ENCODE results near the gene CDKL1.
"Not testable (repeated sequence)": the region's sequence is repeated elsewhere in the genome, so short reads cannot be mapped to it uniquely, and the experiment has no call there.

Gene CDKL1

DNA sequence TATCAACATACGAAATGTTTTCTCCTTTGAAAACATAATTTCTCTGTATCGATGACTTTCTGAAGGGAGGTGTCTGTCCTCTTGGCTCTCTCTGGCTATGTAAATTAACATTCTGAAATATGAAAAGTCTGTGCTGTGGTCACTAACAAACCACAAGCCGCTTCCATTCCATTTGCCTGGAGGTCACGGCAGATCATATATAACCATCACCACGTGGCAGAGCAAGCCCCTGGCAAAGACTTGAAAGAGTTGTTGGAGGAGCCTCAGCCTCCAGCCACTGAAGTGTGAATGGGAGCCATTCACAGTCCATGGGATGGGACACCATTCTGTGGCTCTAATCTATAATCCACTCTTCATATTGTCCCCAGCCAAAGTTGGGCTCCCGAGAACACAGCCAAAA, 39.6 kb downstream of the CDKL1 start:
- no peak for DNase-seq (ENCODE audit: low read depth, low spot score)

GRCh38 chr14:50356283-50356682, 40.4 kb downstream of the CDKL1 start:
- not testable (repeated sequence) for DNase-seq (ENCODE audit: low read depth, low spot score)

- DNase-seq (ENCODE audit: low read depth, low spot score): no peak
Observed at GRCh38 chr14:50355692-50356091, 41.0 kb downstream of the CDKL1 start.

GRCh38 chr14:50354527-50354926, 42.2 kb downstream of the CDKL1 start:
- DNase-seq (ENCODE audit: low read depth, low spot score): no peak

DNA sequence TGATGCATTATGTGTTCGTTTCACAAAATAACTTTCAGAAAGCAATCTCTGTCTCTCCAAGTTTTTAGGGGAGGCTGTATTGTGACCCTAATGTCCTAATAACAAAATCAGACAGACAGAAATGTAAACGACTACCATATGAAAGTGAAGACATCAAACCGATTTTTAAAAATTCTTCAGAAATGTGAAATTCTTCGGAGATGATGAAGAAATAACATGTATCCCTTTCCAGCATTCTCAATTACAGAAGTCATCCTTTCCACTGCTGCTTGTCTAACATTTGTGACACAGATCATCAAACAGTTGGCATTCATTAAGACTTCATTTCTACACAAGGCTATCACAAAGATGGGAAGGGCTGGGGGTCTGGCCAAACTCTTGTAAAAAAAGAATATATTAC, 43.6 kb downstream of the CDKL1 start:
- DNase-seq (ENCODE audit: low read depth, low spot score): no peak

- DNase-seq (ENCODE audit: low read depth, low spot score): no peak
Observed at GRCh38 chr14:50352584-50352983, 44.1 kb downstream of the CDKL1 start.

DNA sequence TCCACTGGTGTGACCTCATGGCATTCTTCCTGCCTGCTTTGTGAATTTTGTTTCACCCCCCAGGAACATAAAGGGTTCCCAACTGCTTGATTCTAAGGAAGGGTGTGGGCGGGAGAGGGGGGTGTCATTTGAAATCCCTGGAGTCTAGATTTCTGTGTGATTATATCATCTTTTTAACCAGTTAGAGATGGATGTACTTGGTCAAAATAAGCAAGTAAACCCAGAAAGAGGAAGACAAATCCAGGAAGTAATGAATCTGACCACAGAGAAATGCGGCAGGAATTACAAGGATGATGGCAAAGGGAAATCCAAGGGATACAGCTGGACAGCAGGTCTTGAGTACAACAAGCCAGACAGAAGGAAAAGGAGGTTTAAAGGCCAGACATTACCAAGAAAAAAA, 45.7 kb downstream of the CDKL1 start:
- DNase-seq (ENCODE audit: low read depth, low spot score): no peak

GRCh38 chr14:50348933-50349332, 47.7 kb downstream of the CDKL1 start:
- no peak for DNase-seq (ENCODE audit: low read depth, low spot score)

- no peak for DNase-seq (ENCODE audit: low read depth, low spot score)
Observed at GRCh38 chr14:50347521-50347920, 49.2 kb downstream of the CDKL1 start.

GRCh38 chr14:50345846-50346422, 50.7 kb downstream of the CDKL1 start:
- no peak for DNase-seq (ENCODE audit: low read depth, low spot score)

GRCh38 chr14:50344876-50345563, 51.7 kb downstream of the CDKL1 start:
- DNase-seq (ENCODE audit: low read depth, low spot score): no peak

DNA sequence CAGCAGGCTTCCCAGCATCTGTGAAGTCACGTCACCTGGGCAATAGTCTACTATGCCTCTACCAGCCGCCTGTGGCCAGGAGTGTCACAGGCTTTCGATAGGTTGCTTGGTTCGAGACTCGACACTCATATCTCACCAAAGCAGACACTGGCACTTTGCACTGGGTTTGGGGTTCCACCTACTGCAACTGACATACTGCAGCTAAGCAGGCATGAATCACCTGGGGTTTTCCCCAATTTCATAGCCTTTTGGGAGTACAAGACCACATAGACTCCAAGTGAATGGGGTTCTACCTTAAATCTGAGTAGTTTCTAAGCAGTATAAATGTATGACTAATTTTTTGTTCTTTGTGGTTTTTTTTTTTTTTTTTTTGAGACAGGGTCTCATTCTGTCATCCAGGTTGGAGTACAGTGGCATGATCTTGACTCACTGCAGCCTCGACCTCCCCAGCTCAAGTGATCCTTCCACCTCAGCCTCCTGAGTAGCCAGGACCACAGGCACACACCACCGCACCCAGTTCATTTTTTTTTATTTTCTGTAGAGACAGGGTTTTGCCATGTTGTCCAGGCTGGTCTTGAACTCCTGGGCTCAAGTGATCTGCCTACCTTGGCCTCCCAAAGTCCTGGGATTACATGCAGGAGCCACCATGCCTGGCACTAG, 52.4 kb downstream of the CDKL1 start:
- peak; percentile 35 for DNase-seq (ENCODE audit: low read depth, low spot score)

GRCh38 chr14:50343434-50343833, 53.2 kb downstream of the CDKL1 start:
- no peak for DNase-seq (ENCODE audit: low read depth, low spot score)

GRCh38 chr14:50342221-50343078, 54.2 kb downstream of the CDKL1 start:
- DNase-seq (ENCODE audit: low read depth, low spot score): no peak

GRCh38 chr14:50340963-50341362, 55.7 kb downstream of the CDKL1 start:
- no peak for DNase-seq (ENCODE audit: low read depth, low spot score)

DNA sequence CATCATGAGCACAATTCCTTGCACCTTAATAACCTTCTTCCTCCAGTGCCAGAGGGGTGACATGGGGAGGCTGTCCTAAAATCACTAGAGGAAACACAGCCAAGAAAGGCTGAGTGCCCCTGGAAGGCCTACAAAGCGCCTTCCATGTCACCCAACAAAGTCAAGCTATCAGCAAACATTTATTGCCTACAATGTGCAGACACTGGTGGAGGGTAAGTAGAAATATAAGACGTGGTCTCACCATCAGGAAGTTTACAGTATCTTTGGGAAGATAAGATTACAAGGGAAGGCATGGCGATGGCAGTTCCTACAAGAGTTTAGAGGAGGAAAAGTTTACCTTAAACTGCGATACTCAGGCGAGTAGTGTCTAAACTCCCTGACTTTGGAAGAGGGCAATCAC, 56.6 kb downstream of the CDKL1 start:
- no peak for DNase-seq (ENCODE audit: low read depth, low spot score)

- no peak for DNase-seq (ENCODE audit: low read depth, low spot score)
Observed at GRCh38 chr14:50339178-50339804, 57.4 kb downstream of the CDKL1 start.

GRCh38 chr14:50338587-50338986, 58.1 kb downstream of the CDKL1 start:
- no peak for DNase-seq (ENCODE audit: low read depth, low spot score)

GRCh38 chr14:50335989-50336824, 60.5 kb downstream of the CDKL1 start:
- DNase-seq (ENCODE audit: low read depth, low spot score): no peak

GRCh38 chr14:50335389-50335788, 61.3 kb downstream of the CDKL1 start:
- no peak for DNase-seq (ENCODE audit: low read depth, low spot score)

- DNase-seq (ENCODE audit: low read depth, low spot score): no peak
Observed at GRCh38 chr14:50334211-50334610, 62.5 kb downstream of the CDKL1 start.

Data from activated naive CD8-positive, alpha-beta T cell treated with anti-CD3 and anti-CD28 coated beads, Interleukin-2, amount 50 U/mL, for 16 hours (primary cell).